Retinal pigment epithelial cell (primary cell): ENCODE results near the gene GAST.

ENCODE experiments used
- DNase-seq: peaks from one replicate; pipeline ENCODE4 v3.0.0-alpha.2; 2010; ENCODE audit warnings: low read depth
- H3K4me3 ChIP-seq: 2 replicates; pipeline ENCODE4 v1.5.1; 2011; ENCODE audit warnings: mild to moderate bottlenecking, low read length, control low read depth, moderate library complexity
- TF ChIP-seq, protein P1 (sequence below): conservative IDR thresholded peaks from 2 replicates; pipeline ENCODE4 v1.5.1; 2011; ENCODE audit warnings: low read depth, low read length, control low read depth, inconsistent platforms

Gene GAST

DNA sequence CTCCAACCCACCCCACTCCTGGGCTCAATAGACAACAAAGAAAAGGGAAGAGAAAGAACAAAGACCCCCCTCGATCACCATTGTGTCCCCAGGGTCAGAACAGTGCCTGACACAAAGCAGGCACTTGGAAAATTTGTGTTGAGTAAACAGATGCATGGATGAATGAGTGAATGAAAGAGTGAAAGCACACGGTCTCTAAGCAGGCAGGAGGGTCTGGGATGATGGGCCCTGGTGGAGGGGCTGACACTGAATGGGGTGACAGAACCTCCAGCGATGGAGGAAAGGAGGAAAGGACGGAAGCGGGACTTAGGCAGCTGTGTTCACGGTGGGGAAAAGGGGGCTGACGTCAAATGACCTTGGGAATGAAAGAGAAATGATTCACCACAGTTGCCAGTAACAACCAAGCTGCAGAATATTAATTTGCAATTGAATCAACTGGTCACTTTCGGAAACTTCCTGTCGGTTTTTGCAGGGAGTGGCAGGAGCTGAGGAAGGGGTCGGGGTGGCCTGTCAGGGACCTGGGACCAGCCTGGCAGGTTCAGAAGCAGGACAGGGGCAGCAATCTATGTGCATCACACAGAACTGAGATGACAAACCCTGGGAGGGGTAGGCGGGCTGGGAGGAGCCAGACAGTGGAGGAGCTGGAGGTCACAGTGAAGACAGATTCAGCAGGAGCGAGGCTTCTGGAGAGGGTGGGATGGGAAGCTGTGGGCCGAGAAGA is 6.7 kb upstream of the GAST start:
- TF ChIP-seq, protein P1, sequence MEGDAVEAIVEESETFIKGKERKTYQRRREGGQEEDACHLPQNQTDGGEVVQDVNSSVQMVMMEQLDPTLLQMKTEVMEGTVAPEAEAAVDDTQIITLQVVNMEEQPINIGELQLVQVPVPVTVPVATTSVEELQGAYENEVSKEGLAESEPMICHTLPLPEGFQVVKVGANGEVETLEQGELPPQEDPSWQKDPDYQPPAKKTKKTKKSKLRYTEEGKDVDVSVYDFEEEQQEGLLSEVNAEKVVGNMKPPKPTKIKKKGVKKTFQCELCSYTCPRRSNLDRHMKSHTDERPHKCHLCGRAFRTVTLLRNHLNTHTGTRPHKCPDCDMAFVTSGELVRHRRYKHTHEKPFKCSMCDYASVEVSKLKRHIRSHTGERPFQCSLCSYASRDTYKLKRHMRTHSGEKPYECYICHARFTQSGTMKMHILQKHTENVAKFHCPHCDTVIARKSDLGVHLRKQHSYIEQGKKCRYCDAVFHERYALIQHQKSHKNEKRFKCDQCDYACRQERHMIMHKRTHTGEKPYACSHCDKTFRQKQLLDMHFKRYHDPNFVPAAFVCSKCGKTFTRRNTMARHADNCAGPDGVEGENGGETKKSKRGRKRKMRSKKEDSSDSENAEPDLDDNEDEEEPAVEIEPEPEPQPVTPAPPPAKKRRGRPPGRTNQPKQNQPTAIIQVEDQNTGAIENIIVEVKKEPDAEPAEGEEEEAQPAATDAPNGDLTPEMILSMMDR: no peak
- DNase-seq: no peak
- no peak overlapping the region for H3K4me3 ChIP-seq

- DNase-seq: no peak
- no peak overlapping the region for H3K4me3 ChIP-seq
- TF ChIP-seq, protein P1: no peak
Observed at GRCh38 chr17:41707803-41708669, 4.1 kb upstream of the GAST start.

DNA sequence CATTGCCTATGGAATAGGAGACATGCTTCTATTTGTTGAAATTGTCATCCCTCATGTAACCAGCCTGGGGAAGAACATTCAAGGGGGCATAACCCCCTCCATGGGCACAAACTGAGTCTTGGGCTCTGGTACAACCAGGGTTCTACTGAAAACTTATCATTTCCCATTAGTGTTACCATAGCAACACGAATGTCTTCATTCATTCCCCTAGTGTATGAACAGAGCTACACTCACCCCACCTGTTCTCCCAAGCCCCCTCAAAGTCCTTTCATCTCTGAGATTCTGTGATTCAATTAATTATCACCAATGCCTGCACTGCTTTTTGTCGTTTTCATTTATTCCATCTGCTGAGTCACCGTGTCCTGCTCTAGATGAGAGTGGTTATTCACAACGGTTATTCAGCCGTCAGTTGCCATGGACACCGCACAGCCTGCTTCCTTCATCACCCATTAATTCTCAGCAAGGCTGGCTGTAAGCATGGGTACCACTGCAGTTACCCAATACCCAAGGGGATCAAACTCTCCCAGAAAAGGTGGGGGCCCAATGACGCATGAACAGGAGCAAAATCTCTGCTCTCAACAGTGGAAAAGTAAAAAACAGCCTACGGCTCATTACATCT is 1.6 kb upstream of the GAST start:
- no peak overlapping the region for H3K4me3 ChIP-seq
- TF ChIP-seq, protein P1: no peak
- DNase-seq: no peak

GRCh38 chr17:41717408-41718286 is 5.5 kb downstream of the GAST start:
- no peak overlapping the region for H3K4me3 ChIP-seq
- no peak for DNase-seq
- TF ChIP-seq, protein P1: no peak

DNA sequence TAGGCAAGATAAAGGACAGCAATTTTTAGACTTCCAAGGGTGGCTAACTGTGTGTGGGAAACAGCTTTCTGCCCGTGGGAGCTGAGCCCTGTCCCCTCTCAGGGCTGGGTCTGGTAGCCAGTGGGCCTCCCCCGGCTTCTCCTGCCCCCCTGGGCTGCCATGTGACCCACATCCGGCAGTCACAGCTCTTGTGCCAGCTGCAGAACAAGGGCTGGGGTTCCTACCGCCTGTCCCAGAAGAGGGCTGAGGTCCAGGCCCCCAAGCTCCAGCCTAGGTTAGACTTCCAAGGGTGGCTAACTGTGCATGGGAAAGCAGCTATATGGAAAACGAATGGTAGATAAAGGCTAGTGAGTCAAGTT is 6.1 kb downstream of the GAST start:
- no peak for DNase-seq
- H3K4me3 ChIP-seq: no peak overlapping the region
- TF ChIP-seq, protein P1: no peak

DNA sequence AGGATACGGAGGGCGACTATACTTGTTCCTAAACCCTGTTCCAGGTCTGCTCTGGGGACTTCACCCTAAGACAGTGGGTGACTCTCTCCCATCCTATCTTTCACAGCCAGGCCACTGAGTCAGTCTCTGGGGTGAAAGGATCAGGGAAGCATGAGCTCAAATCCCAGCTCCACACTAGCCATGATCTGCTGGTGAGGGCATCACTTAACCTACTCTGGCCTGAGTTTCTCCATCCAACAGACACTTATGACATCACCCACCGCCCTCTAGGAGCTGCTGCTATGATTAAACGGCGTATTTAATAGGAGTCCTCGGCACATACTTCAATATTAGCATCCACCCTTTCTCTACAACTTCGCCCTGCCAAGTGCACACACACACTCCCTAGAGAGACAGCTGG is 10.1 kb downstream of the GAST start:
- no peak for DNase-seq
- no peak overlapping the region for H3K4me3 ChIP-seq
- TF ChIP-seq, protein P1: no peak
